IMR-90 (cell line): ENCODE measurements around the gene CD34. TPM values are rescaled to one million over a fixed set of nuclear protein-coding genes. Genes with fewer than 3 reads are reported as not detected.

Source experiments
- ATAC-seq: fragments of 200-7000 bp; cut with Tn5 transposase; 2 replicates; pipeline ENCODE4 v1.9.1; 2020; ENCODE audit warnings: low read depth, mild to moderate bottlenecking, moderate library complexity
- BruUV-seq: library from RNA; stranded (reverse); fragments of 400-500 nt; replicated peaks from 2 replicates; lab custom pipeline; 2021; lab: Mats Ljungman, UMichigan
- CTCF ChIA-PET: fragments of 300-600 bp; formaldehyde crosslinking; extraction: SDS; loops from one replicate; lab custom pipeline; 2021; ENCODE audit warnings: antibody characterized with exemption; lab: Yijun Ruan, JAX
- POLR2A ChIA-PET: fragments of 300-600 bp; sonication (Branson Sonifier 250); formaldehyde crosslinking; loops from one replicate; lab custom pipeline; 2022; ENCODE audit warnings: antibody characterized with exemption; ENCODE audit not compliant: unreplicated experiment; lab: Charles Lee
- DNase-seq: peaks from one replicate; pipeline ENCODE4 v3.0.0; 2013
- H2AFZ ChIP-seq: replicated peaks from 2 replicates; pipeline ENCODE3; 2013; ENCODE audit warnings: low read length, mild to moderate bottlenecking; ENCODE audit not compliant: poor library complexity
- H2AK5ac ChIP-seq: 2 replicates; pipeline ENCODE4 v1.6.1; 2013; ENCODE audit warnings: low read depth, low read length, inconsistent platforms
- H2AK9ac ChIP-seq: replicated peaks from 2 replicates; pipeline ENCODE3; 2013; ENCODE audit warnings: mild to moderate bottlenecking, low read depth, low read length, moderate library complexity; ENCODE audit not compliant: poor library complexity
- H2BK120ac ChIP-seq: 2 replicates; pipeline ENCODE4 v1.6.1; 2013; ENCODE audit warnings: low read depth, low read length, inconsistent platforms
- H2BK15ac ChIP-seq: 3 replicates; pipeline ENCODE4 v1.6.1; 2013; ENCODE audit warnings: low read depth, low read length, inconsistent platforms
- H2BK20ac ChIP-seq: 2 replicates; pipeline ENCODE4 v1.6.1; 2013; ENCODE audit warnings: low read depth, mild to moderate bottlenecking, inconsistent platforms, low read length, moderate library complexity
- H2BK5ac ChIP-seq: 2 replicates; pipeline ENCODE4 v1.6.1; 2013; ENCODE audit warnings: mild to moderate bottlenecking, low read depth, low read length, inconsistent platforms; ENCODE audit not compliant: poor library complexity, severe bottlenecking
- H3K14ac ChIP-seq: replicated peaks from 2 replicates; pipeline ENCODE4 v1.6.1; 2013; ENCODE audit warnings: low read depth, low read length, inconsistent platforms
- H3K18ac ChIP-seq: 2 replicates; pipeline ENCODE4 v1.6.1; 2013; ENCODE audit warnings: low read depth, low read length, control low read depth
- H3K23ac ChIP-seq: 2 replicates; pipeline ENCODE4 v1.6.1; 2013; ENCODE audit warnings: low read depth, low read length, inconsistent platforms
- H3K27ac ChIP-seq: 2 replicates; pipeline ENCODE4 v1.5.1; 2013; ENCODE audit warnings: mild to moderate bottlenecking, control low read depth, low read length; ENCODE audit not compliant: insufficient read depth
- H3K27me3 ChIP-seq: 2 replicates; pipeline ENCODE4 v1.6.1; 2013; ENCODE audit warnings: low read length; ENCODE audit not compliant: control insufficient read depth, insufficient read depth
- H3K36me3 ChIP-seq: 2 replicates; pipeline ENCODE4 v1.6.1; 2013; ENCODE audit warnings: low read length, mixed read lengths; ENCODE audit not compliant: control insufficient read depth, insufficient read depth
- H3K4ac ChIP-seq: 2 replicates; pipeline ENCODE4 v1.6.1; 2013; ENCODE audit warnings: low read depth, low read length, inconsistent platforms
- H3K4me1 ChIP-seq: 2 replicates; pipeline ENCODE4 v1.6.1; 2013; ENCODE audit warnings: low read length, mixed read lengths; ENCODE audit not compliant: control insufficient read depth, insufficient read depth
- H3K4me2 ChIP-seq: 2 replicates; pipeline ENCODE4 v1.6.1; 2013; ENCODE audit warnings: low read depth, mild to moderate bottlenecking, control low read depth, low read length, moderate library complexity
- H3K4me3 ChIP-seq: 2 replicates; pipeline ENCODE4 v1.5.1; 2013; ENCODE audit warnings: low read depth, mild to moderate bottlenecking, control low read depth, low read length, moderate library complexity; ENCODE audit not compliant: insufficient read depth
- H3K56ac ChIP-seq: 2 replicates; pipeline ENCODE4 v1.6.1; 2013; ENCODE audit warnings: low read length, inconsistent platforms; ENCODE audit not compliant: insufficient read depth; ENCODE audit errors: extremely low read depth
- H3K79me1 ChIP-seq, 2 experiments: 2 replicates each; pipeline ENCODE4 v1.6.1; 2013; ENCODE audit warnings: low read length in 2 of 2, inconsistent platforms in 1 of 2, low read depth in 1 of 2
- H3K9ac ChIP-seq: 2 replicates; pipeline ENCODE4 v1.6.1; 2013; ENCODE audit warnings: low read depth, low read length, control low read depth
- H3K9me1 ChIP-seq: 2 replicates; pipeline ENCODE4 v1.6.1; 2013; ENCODE audit warnings: low read length, inconsistent platforms; ENCODE audit not compliant: insufficient read depth
- H3K9me3 ChIP-seq: 2 replicates; pipeline ENCODE4 v1.6.1; 2013; ENCODE audit warnings: low read length; ENCODE audit not compliant: control insufficient read depth, insufficient read depth
- H4K20me1 ChIP-seq: 2 replicates; pipeline ENCODE4 v1.6.1; 2013; ENCODE audit warnings: low read length, inconsistent platforms; ENCODE audit not compliant: insufficient read depth
- H4K5ac ChIP-seq: 2 replicates; pipeline ENCODE4 v1.6.1; 2013; ENCODE audit warnings: mild to moderate bottlenecking, low read depth, low read length, control low read depth
- H4K8ac ChIP-seq, 2 experiments: 2 replicates each; pipeline ENCODE4 v1.6.1; 2013; ENCODE audit warnings: low read depth in 2 of 2, low read length in 2 of 2, control low read depth in 1 of 2, inconsistent platforms in 1 of 2
- H4K91ac ChIP-seq: 2 replicates; pipeline ENCODE4 v1.6.1; 2013; ENCODE audit warnings: low read depth, low read length, inconsistent platforms; ENCODE audit not compliant: insufficient read depth
- BHLHE40 ChIP-seq: fragments of 150-350 bp; IDR thresholded peaks from 2 replicates; pipeline ENCODE4 v1.6.1; 2016; ENCODE audit warnings: mild to moderate bottlenecking, low read depth, low read length
- CEBPB ChIP-seq: IDR thresholded peaks from 2 replicates; pipeline ENCODE4 v1.6.1; 2012; ENCODE audit warnings: low read depth, low read length, improper control_type of control experiment
- CHD1 ChIP-seq: IDR thresholded peaks from 2 replicates; pipeline ENCODE4 v1.6.1; 2012; ENCODE audit warnings: low read depth, low read length, improper control_type of control experiment
- MAFK ChIP-seq: IDR thresholded peaks from 2 replicates; pipeline ENCODE4 v1.6.1; 2012; ENCODE audit warnings: low read depth, low read length, improper control_type of control experiment
- MAZ ChIP-seq: IDR thresholded peaks from 2 replicates; pipeline ENCODE4 v1.6.1; 2012; ENCODE audit warnings: low read depth, mild to moderate bottlenecking, low read length, improper control_type of control experiment, moderate library complexity, borderline replicate concordance
- MXI1 ChIP-seq: IDR thresholded peaks from 2 replicates; pipeline ENCODE4 v1.6.1; 2012; ENCODE audit warnings: low read depth, mild to moderate bottlenecking, low read length, moderate library complexity, borderline replicate concordance
- RFX5 ChIP-seq: IDR thresholded peaks from 2 replicates; pipeline ENCODE4 v1.8.0; 2012; ENCODE audit warnings: low read depth, mild to moderate bottlenecking, low read length, moderate library complexity
- SMC3 ChIP-seq: fragments of 150-350 bp; IDR thresholded peaks from 2 replicates; pipeline ENCODE4 v1.6.1; 2016; ENCODE audit warnings: low read depth, mild to moderate bottlenecking, antibody characterized with exemption, low read length, moderate library complexity
- WGBS, 2 experiments: methylation state at CpG; one replicate each; pipeline versions ENCODE4 v1.1.5 to v1.1.7; 2013; ENCODE audit warnings: missing lambda C conversion rate in 2 of 2; ENCODE audit not compliant: insufficient read length in 1 of 2; ENCODE audit errors: extremely low coverage in 2 of 2; 5-methylcytosine and 5-hydroxymethylcytosine counted together
- dilution Hi-C: fragments of 300-500 bp; cut with HindIII; formaldehyde crosslinking; loops from one replicate; pipeline ENCODE4 v1.14.3; 2018; ENCODE audit warnings: low sequenced_read_pairs; ENCODE audit not compliant: unreplicated experiment
- in situ Hi-C: fragments of 300-500 bp; cut with MboI; formaldehyde crosslinking; loops from 3 replicates; pipeline ENCODE4 v1.14.3; 2019; ENCODE audit warnings: low sequenced_read_pairs, inconsistent platforms, mixed read lengths
- intact Hi-C: fragments of 100-400 bp; cut with micrococcal nuclease; formaldehyde crosslinking; loops from 2 replicates; pipeline ENCODE4 v1.10.0; 2022
- polyA plus RNA-seq, 3 experiments: library from polyadenylated mRNA; depleted of rRNA; stranded (reverse); fragments of >200 nt; gene quantifications; 2 replicates each; pipeline ENCODE4 v1.2.3, GENCODE V29; 2012; ENCODE audit warnings: low replicate concordance in 1 of 3
- total RNA-seq: library from RNA; depleted of rRNA; stranded (reverse); fragments of >200 nt; gene quantifications from 2 replicates; pipeline ENCODE4 v1.2.3, GENCODE V29; 2012

CD34 gene
- total and polyA plus RNA-seq, 2 of the 4 experiments (the other 2 are of a cell fraction) = 0.14 TPM; not detected in 1

DNA sequence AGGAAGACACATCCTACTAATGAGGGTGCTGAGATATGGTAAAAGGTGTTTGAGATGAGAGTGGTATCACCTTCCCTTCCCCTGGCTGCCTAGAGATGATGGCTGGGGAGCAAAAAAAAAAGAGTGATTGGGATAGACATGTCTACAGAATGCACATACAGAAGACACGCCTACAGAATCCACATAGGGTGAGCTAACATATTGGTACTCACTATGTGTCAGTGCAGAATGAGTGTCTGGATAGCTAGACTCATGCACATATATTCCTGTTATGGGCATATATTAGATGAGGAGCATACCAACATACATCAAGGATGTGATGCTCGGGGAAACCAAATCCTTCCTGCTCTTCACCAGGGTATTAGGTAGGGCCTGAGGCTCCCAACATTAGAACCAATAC lies 16.2 kb downstream of the CD34 start:
- H4K91ac ChIP-seq = no peak overlapping the region
- H3K79me1 ChIP-seq = no peaks in the 10 kb centered on the region
- H2BK20ac ChIP-seq = no peak overlapping the region
- ChIA-PET CTCF (interaction anchor here (0.6 kb wide), 1 partner anchor 197 kb away, joined by 4 read pairs; no protein-coding TSS in a partner anchor), POLR2A (no interaction called here)
- H2AFZ ChIP-seq = no peak overlapping the region
- H3K56ac ChIP-seq = no peak overlapping the region
- H3K4me1 ChIP-seq = peaks cover 9% of the 10 kb centered on the region
- dilution Hi-C loops (no loop called here), intact Hi-C loops (no loop called here), in situ Hi-C loops (no loop called here)
- H3K9me3 ChIP-seq = no peaks in the 10 kb centered on the region
- no peak overlapping the region for H3K4me3 ChIP-seq
- no peak overlapping the region for H2BK5ac ChIP-seq
- H3K9ac ChIP-seq = no peak overlapping the region
- TF ChIP-seq MXI1 (no peak), SMC3 (no peak), MAZ (no peak), MAFK (no peak), CEBPB (no peak), CHD1 (no peak), BHLHE40 (no peak), RFX5 (no peak)
- WGBS, 2 experiments = no CpG with 5 or more reads among the region's 2 CpGs
- peaks cover 5% of the 10 kb centered on the region; the same call in 1 of the 2 replicates for H3K27me3 ChIP-seq
- H3K14ac ChIP-seq = no peak overlapping the region
- no peak overlapping the region for H4K8ac ChIP-seq
- H4K5ac ChIP-seq = no peak overlapping the region
- H2AK9ac ChIP-seq = no peak overlapping the region
- no peak overlapping the region for H3K23ac ChIP-seq
- peaks cover 4% of the 10 kb centered on the region for H3K9me1 ChIP-seq
- H4K20me1 ChIP-seq = no peaks in the 10 kb centered on the region
- DNase-seq = no peak
- no peak overlapping the region for H2BK15ac ChIP-seq
- H3K18ac ChIP-seq = no peak overlapping the region
- H2AK5ac ChIP-seq = no peak overlapping the region
- H2BK120ac ChIP-seq = no peak overlapping the region
- BruUV-seq = no TSS peak
- H3K4ac ChIP-seq = no peak overlapping the region
- no peak overlapping the region for H3K27ac ChIP-seq
- H3K36me3 ChIP-seq = no peaks in the 10 kb centered on the region
- no peak for ATAC-seq
- no peak overlapping the region for H3K4me2 ChIP-seq
